SH-SY5Y (cell line): Measurements from ENCODE around the gene SETD1A.

Experiments
- GATA2 ChIP-seq: IDR thresholded peaks from 2 replicates; pipeline ENCODE4 v1.6.1; 2011; ENCODE audit warnings: mild to moderate bottlenecking, low read depth, low read length
- GATA3 ChIP-seq: IDR thresholded peaks from 2 replicates; pipeline ENCODE4 v1.6.1; 2011; ENCODE audit warnings: low read depth, mild to moderate bottlenecking, low read length, moderate library complexity

- TF ChIP-seq GATA2, result no peak
- TF ChIP-seq GATA3, result no peak
Measured at GRCh38 chr16:30987581-30988190, 30.1 kb downstream of the SETD1A start.
